ENCODE measurements around the gene SLC25A13. TPM values are rescaled to one million over a fixed set of nuclear protein-coding genes. Genes with fewer than 3 reads are reported as not detected.

Gene SLC25A13
- total and polyA plus RNA-seq, 9 of the 15 experiments (the other 6 are each of a cell fraction or from before 2014, with no cell fraction given): 21.4 to 80.2 (median 58.7) TPM

DNA sequence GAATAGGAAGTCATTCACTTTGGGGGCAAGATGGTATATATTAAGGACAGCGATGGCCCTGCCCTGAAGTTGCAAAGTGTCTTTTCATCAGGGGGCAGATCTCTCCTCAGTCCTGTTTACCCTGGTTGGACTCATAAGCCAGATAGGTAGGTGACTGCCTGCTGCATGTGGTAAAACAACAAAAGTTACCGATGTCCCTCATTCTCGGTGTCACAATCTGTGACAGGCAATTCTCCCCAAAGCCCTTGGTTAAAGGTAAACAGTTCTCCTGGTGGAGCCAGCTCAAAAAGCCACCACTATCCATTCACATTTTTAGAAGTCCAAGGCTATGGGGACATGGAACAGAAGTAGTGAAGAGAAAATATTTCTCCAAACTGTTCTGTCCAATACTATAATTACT lies 9.9 kb upstream of the SLC25A13 start (continued):
- no peak for TF ChIP-seq ZFPM2 (CRISPR knock-in tag; IDR thresholded peaks at IDR 0.05)
- TF ChIP-seq CSDE1 (IDR thresholded peaks at IDR 0.05): no peak
- TF ChIP-seq, protein P1, sequence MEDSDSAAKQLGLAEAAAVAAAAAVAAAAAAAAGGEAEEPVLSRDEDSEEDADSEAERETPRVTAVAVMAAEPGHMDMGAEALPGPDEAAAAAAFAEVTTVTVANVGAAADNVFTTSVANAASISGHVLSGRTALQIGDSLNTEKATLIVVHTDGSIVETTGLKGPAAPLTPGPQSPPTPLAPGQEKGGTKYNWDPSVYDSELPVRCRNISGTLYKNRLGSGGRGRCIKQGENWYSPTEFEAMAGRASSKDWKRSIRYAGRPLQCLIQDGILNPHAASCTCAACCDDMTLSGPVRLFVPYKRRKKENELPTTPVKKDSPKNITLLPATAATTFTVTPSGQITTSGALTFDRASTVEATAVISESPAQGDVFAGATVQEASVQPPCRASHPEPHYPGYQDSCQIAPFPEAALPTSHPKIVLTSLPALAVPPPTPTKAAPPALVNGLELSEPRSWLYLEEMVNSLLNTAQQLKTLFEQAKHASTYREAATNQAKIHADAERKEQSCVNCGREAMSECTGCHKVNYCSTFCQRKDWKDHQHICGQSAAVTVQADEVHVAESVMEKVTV (CRISPR knock-in tag; IDR thresholded peaks at IDR 0.05): no peak
- no peak for TF ChIP-seq BACH1 (tag; IDR thresholded peaks at IDR 0.05)

DNA sequence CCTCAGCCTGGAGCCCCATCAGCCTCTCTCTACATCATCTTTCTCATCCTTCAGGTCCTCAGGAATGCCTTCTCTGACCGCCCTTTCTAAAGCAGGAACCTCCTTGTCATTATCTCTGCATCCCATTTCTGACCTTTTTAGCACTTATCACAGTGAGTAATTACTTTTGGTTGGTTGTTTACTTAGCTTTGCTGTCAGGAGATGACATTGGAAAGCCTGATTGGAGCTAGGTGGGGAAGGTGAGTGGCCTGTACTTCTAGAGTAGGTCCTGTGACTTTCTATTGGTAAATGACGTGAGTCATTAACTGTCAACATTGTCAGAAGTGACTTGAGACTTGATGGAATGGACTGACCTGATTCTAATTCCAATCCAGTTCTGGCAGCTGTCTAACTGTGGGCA lies 9.3 kb upstream of the SLC25A13 start:
- Histone ChIP-seq H3K79me2 (ENCODE audit: control insufficient read depth, insufficient read depth, low read length) (no peaks in the 10 kb centered on the region), H3K27ac (ENCODE audit: extremely low read depth, low read depth, low read length) (no peak overlapping the region), H4K20me1 (replicated peaks; ENCODE audit: control insufficient read depth, insufficient read depth, low read length) (no peaks in the 10 kb centered on the region), H3K36me3 (ENCODE audit: control insufficient read depth, insufficient read depth, low read length) (no peaks in the 10 kb centered on the region), H3K9ac (ENCODE audit: insufficient read depth in 1 of 2, low read depth in 2 of 2, low read length in 2 of 2) (no peak overlapping the region), H3K27me3 (ENCODE audit: control insufficient read depth in 2 of 2, insufficient read depth in 2 of 2, low read length in 2 of 2) (peaks cover 5 to 7% of the 10 kb centered on the region in 2 experiments), H3K4me2 (ENCODE audit: insufficient read depth, low read length) (no peak overlapping the region), H3K9me3 (replicated peaks; ENCODE audit: control insufficient read depth, insufficient read depth, low read depth, low read length) (no peaks in the 10 kb centered on the region), H3K4me3 (no peak overlapping the region), H2AFZ (ENCODE audit: low read depth, low read length) (no peak overlapping the region), H3K4me1 (replicated peaks in 1 of 2; ENCODE audit: control insufficient read depth in 2 of 2, insufficient read depth in 2 of 2, low read length in 2 of 2) (no peaks in the 10 kb centered on the region; a peak in 1 of 5 replicates), H3K9me1 (ENCODE audit: control insufficient read depth, insufficient read depth, low read length) (no peaks in the 10 kb centered on the region)
- peak; percentile 41; the same call in 2 of the 3 replicates for ATAC-seq
- in situ Hi-C loops (cut with MboI) (no loop called here), intact Hi-C loops (cut with micrococcal nuclease) (no loop called here)
- FAIRE-seq: peak; percentile 48
- POLR2A ChIA-PET: no interaction called here
- BruUV-seq (replicated peaks): no TSS peak
- CTCF ChIA-PET (ENCODE audit: low intra/inter-chr PET ratio): no interaction called here
- DNase-seq (ENCODE audit: extremely low read depth in 1 of 4, low spot score in 3 of 4): peak in 1 of 4 experiments; percentile 20
- 0% methylated on average over 2 of the region's 2 CpGs for WGBS (ENCODE audit: insufficient coverage, low coverage, missing lambda C conversion rate)
- no peak for TF ChIP-seq PBX2 (CRISPR knock-in tag; IDR thresholded peaks at IDR 0.05; ENCODE audit: low read depth)
- peak; percentile 73 for TF ChIP-seq PBX2 (tag; conservative IDR thresholded peaks at IDR 0.05; ENCODE audit: low read depth)
- TF ChIP-seq CBFA2T3 (IDR thresholded peaks at IDR 0.05): peak; percentile 71
- peak; percentile 56 for TF ChIP-seq CBFA2T2 (conservative IDR thresholded peaks at IDR 0.05)
- TF ChIP-seq FOXJ2 (tag; IDR thresholded peaks at IDR 0.05): 0 out of 2 replicates have a peak, but pooled peaks have one; percentile 17
- peak; percentile 52 for TF ChIP-seq TCF3 (CRISPR knock-in tag; IDR thresholded peaks at IDR 0.05)
- TF ChIP-seq ZBTB1 (CRISPR knock-in tag; IDR thresholded peaks at IDR 0.05; ENCODE audit: borderline replicate concordance, low read depth): no peak
- peak; percentile 52; the same call in 1 of the 2 replicates for TF ChIP-seq ESRRA (IDR thresholded peaks at IDR 0.05; ENCODE audit: borderline replicate concordance, low read depth)
- no peak for TF ChIP-seq MTA1 (IDR thresholded peaks at IDR 0.05; ENCODE audit: borderline replicate concordance)
- no peak for TF ChIP-seq SNRNP70 (optimal IDR thresholded peaks at IDR 0.05; ENCODE audit: low read depth, low read length)
- TF ChIP-seq CEBPB (tag; IDR thresholded peaks at IDR 0.05): no peak
- TF ChIP-seq ID3 (CRISPR knock-in tag; IDR thresholded peaks at IDR 0.05): no peak
- 0 out of 2 replicates have a peak, but pooled peaks have one; percentile 32 for TF ChIP-seq ID3 (tag; IDR thresholded peaks at IDR 0.05)
- TF ChIP-seq ZNF695 (CRISPR knock-in tag; IDR thresholded peaks at IDR 0.05): no peak
- peak in 1 of 2 experiments; percentile 90; a peak in 2 of 4 replicates for TF ChIP-seq RCOR1 (IDR thresholded peaks at IDR 0.05; ENCODE audit: borderline replicate concordance in 1 of 2, low read depth in 2 of 2, low read length in 2 of 2)

All from K562 (cell line).